ES-I3 (cell line): ENCODE measurements around the gene MFSD11.
A peak's percentile ranks its signal among the peaks of the same experiment; 100 is the strongest.
"Not testable (repeated sequence)": the region's sequence is repeated elsewhere in the genome, so short reads cannot be mapped to it uniquely, and the experiment has no call there.

Experiments used
- H3K36me3 ChIP-seq: 2 replicates; pipeline ENCODE4 v1.6.1; 2013; ENCODE audit warnings: mild to moderate bottlenecking, low read length, control low read depth, moderate library complexity; ENCODE audit not compliant: insufficient read depth
- H3K4me1 ChIP-seq: 2 replicates; pipeline ENCODE4 v1.6.1; 2013; ENCODE audit warnings: mild to moderate bottlenecking, control low read depth, low read length; ENCODE audit not compliant: insufficient read depth
- H3K9ac ChIP-seq: 2 replicates; pipeline ENCODE4 v1.6.1; 2013; ENCODE audit warnings: low read depth, mild to moderate bottlenecking, low read length, moderate library complexity
- H3K9me3 ChIP-seq: 2 replicates; pipeline ENCODE4 v1.6.1; 2013; ENCODE audit warnings: mild to moderate bottlenecking, low read length, moderate library complexity; ENCODE audit not compliant: control insufficient read depth, insufficient read depth

Gene MFSD11

DNA sequence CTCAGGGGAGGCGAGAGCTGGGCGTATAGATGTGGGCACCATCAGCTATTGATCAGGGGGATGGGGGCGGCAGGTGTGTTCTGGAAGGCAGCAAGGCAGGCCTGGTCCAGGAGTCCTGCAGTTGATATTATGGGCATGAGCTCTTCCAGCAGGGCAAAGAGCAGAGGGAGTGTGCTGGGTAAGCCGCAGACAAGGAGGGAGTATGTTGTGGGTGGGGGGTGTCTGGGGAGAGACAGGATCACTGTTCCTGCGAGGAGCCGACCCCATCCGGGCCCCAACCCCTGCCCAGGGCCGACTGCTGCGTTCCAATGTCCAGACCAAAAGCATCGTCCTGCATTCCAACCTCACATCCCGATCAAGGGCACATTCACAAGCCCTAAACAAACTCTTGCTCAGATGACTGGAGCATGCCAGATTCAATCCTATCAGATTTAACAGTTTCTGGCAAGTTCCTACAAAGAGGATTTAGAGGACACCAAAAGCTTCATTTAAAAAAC is 36.4 kb upstream of the MFSD11 start:
- no peaks in the 10 kb centered on the region for H3K9me3 ChIP-seq
- no peaks in the 10 kb centered on the region for H3K36me3 ChIP-seq
- H3K4me1 ChIP-seq = peaks cover 30% of the 10 kb centered on the region; the same call in 1 of the 2 replicates
- no peak overlapping the region for H3K9ac ChIP-seq

- Histone ChIP-seq H3K9me3 (no peaks in the 10 kb centered on the region), H3K36me3 (no peaks in the 10 kb centered on the region), H3K9ac (no peak overlapping the region), H3K4me1 (peaks cover 26% of the 10 kb centered on the region; the same call in 1 of the 2 replicates)
Measured at GRCh38 chr17:76702076-76702475, 35.8 kb upstream of the MFSD11 start.

DNA sequence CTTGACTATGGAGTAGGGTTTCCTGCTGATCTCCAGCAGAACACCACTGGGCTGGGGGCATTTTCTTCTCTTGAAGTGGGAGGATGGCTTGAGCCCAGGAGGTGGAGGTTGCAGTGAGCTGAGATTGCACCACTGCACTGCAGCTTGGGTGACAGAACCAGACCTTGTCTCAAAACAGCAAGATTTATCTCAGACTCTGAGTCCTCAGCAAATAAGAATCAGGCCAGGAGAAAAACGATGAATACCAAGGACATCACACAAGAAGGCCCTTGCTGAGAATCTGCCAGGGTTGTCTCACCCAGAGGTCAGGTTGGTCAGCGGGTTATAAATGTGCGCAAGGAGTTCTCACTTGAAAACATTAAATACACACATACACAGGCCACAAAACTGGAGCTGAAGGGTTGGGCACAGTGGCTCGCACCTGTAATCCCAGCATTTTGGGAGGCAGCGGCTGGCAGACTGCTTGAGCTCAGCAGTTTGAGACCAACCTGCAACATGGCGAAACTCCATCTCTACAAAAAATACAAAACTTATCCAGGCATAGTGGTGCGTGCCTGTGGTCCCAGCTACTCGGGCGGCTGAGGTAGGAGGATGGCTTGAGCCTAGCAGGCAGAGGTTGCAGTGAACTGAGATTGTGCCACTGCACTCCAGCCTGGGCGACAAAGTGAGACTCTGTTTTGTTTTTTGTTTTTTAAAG is 34.8 kb upstream of the MFSD11 start:
- no peak overlapping the region for H3K9ac ChIP-seq
- no peaks in the 10 kb centered on the region for H3K9me3 ChIP-seq
- peaks cover 22% of the 10 kb centered on the region for H3K4me1 ChIP-seq
- no peaks in the 10 kb centered on the region for H3K36me3 ChIP-seq

GRCh38 chr17:76704805-76705204 is 33.1 kb upstream of the MFSD11 start:
- Histone ChIP-seq H3K9me3 (no peaks in the 10 kb centered on the region), H3K36me3 (no peaks in the 10 kb centered on the region), H3K4me1 (peaks cover 37% of the 10 kb centered on the region), H3K9ac (no peak overlapping the region)

DNA sequence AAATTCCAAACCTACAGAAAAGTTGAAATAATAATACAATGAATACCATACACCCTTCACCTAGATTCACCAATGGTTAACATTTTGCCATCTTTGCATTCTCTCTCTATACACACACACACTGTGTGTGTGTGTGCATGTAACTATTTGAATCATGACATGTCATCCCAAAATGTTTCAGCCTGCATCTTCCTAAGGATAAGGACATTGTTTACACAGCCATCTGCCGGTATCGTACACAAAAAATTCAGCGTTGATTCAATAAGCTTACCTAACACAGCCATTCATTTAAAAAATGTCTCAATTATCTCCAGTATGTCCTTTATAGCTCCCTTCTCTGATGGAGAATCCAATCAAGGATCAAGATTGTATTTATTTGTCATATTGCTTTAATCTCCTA is 31.1 kb upstream of the MFSD11 start:
- Histone ChIP-seq H3K9ac (no peak overlapping the region), H3K9me3 (no peaks in the 10 kb centered on the region), H3K36me3 (no peaks in the 10 kb centered on the region), H3K4me1 (peaks cover 28% of the 10 kb centered on the region)

GRCh38 chr17:76707985-76708807 is 29.7 kb upstream of the MFSD11 start:
- Histone ChIP-seq H3K9ac (no peak overlapping the region; the same call in 1 of the 2 replicates), H3K9me3 (no peaks in the 10 kb centered on the region), H3K36me3 (no peaks in the 10 kb centered on the region), H3K4me1 (peaks cover 26% of the 10 kb centered on the region)

DNA sequence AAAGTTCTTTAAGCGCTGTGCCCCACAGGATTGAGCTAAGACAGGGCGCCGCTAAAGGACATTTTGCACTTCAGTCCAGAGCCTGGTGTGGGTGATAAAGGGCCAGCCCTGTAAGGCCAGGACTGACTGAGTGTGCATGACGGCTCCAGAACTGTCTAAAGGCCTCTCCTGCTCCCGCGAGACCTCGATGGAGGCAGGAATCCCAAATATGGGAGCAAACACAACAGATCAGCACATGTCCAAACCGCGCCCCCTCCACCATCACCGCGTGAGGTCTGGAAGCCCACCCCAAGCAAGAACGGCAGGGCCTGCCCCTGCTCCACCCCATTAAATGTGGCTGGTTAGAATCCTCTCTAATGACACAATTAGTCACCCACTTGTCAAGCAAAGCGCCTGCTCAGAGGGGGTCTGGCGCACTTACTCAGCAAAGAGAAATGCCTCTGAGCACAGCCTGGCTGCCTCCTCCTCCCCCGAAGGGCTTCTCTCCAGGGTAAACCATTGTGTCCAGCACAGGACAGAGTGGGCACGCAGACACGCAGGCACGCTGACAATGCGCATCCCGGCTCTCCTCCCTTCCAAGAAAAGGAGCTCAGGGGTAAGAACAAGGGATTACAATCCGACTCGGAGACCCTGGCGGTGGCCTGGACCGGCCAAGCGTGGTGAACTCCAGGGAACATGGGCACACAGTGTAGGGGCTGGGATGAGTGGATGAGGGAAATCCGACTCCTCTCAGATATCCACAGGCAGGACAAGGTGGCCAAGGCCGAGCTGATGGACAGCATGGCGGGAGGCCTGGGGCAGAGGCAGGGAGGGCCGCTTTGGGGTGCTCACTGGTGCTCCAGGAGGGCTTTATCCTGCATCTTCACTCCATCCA is 28.6 kb upstream of the MFSD11 start:
- peak overlapping the region; percentile 65 for H3K9ac ChIP-seq
- peaks cover 26% of the 10 kb centered on the region for H3K4me1 ChIP-seq
- H3K36me3 ChIP-seq = no peaks in the 10 kb centered on the region
- H3K9me3 ChIP-seq = no peaks in the 10 kb centered on the region

- Histone ChIP-seq H3K9ac (peak overlapping the region; percentile 65), H3K4me1 (peaks cover 26% of the 10 kb centered on the region)
- not testable (repeated sequence) for H3K36me3 ChIP-seq, H3K9me3 ChIP-seq
Measured at GRCh38 chr17:76709951-76710862, 27.7 kb upstream of the MFSD11 start.

DNA sequence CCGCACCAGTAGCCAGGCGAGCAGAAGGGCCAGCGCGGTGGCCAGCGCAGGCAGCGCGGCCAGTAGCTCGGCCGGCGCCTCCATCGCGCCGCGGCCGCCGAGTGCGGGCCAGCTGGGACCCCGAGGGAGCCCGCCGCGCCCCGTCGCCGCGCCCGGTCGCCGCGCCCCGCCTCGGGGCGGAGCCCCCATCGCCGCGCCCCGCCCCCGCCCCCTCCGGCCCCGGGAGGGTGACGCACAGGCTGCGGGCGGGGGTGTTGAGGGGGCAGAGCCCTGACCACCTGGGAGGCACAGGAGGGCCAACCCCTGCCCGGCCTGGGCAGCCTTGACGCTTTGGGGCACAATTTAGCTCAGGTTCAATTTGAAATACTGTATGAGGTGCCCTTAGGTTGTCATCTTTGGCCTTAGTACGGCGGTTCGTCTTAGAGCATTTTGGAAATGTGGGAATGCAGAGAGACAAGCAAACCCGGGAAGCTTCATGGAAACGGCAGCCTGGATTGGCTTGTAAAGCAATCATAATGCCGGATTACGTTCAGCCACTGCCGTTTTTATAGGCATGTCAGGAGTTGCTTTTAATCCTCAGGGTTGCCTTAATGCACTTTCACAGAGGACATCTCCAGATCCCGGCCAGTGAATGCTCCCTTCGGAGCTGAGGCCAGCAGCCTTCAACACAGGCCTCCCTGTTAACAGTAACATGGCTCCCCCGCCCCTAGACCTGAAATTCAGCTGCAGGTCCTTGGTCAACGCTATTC is 26.9 kb upstream of the MFSD11 start, which contains the start of gene MXRA7:
MXRA7 (minus strand) TSS at position 103 of the 749 bp plus-strand sequence; CDS start at position 84, 19 bp downstream.
- Histone ChIP-seq H3K4me1 (peaks cover 26% of the 10 kb centered on the region), H3K9ac (peak within 1 kb of the TSS; percentile 65), H3K36me3 (no peaks in the 10 kb centered on the region), H3K9me3 (no peaks in the 10 kb centered on the region)

- not testable (repeated sequence) for H3K36me3 ChIP-seq, H3K9me3 ChIP-seq, H3K9ac ChIP-seq
- H3K4me1 ChIP-seq = peaks cover 26% of the 10 kb centered on the region
Measured at GRCh38 chr17:76712321-76712720, 25.6 kb upstream of the MFSD11 start.

GRCh38 chr17:76713765-76714164 is 24.2 kb upstream of the MFSD11 start:
- H3K4me1 ChIP-seq = peaks cover 15% of the 10 kb centered on the region
- peaks cover 17% of the 10 kb centered on the region for H3K36me3 ChIP-seq
- no peaks in the 10 kb centered on the region for H3K9me3 ChIP-seq
- no peak overlapping the region for H3K9ac ChIP-seq

DNA sequence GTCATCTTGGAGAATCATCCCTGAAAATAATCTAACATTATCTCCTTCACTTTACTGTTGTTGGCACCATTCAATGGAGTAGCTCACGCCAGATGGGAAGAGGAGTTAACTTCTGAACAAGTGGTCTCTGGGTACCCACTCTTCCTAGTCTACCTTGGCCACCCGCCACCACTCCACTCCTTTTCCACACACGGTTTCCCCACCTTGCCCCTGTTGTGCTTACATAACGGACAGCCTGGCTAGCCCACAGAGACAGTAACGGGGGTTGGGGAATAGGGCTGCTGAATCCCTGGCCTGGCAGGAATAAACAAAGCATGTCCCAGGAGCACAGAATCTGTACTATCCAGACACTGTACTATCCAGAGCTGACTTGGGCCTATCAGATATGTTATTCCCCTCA is 23.6 kb upstream of the MFSD11 start:
- Histone ChIP-seq H3K36me3 (peaks cover 19% of the 10 kb centered on the region), H3K9me3 (no peaks in the 10 kb centered on the region), H3K9ac (no peak overlapping the region), H3K4me1 (peaks cover 11% of the 10 kb centered on the region)
